GM23248 (cell line): ENCODE data around the gene DHFR2. TPM values are rescaled to one million over a fixed set of nuclear protein-coding genes. Genes with fewer than 3 reads are reported as not detected.
"Not testable (repeated sequence)": the region's sequence is repeated elsewhere in the genome, so short reads cannot be mapped to it uniquely, and the experiment has no call there.

Experiments used
- DNase-seq: peaks from one replicate; pipeline ENCODE4 v3.0.0-alpha.2; 2015
- H2AFZ ChIP-seq: fragments of 200-600 bp; sonication (generic); 2 replicates; pipeline ENCODE4 v1.6.1; 2016; ENCODE audit warnings: antibody characterized with exemption
- H3F3A ChIP-seq: fragments of 200-600 bp; sonication (generic); 2 replicates; pipeline ENCODE4 v1.6.1; 2016; ENCODE audit warnings: mild to moderate bottlenecking, antibody characterized with exemption, mixed run types; ENCODE audit not compliant: insufficient read depth
- H3K27ac ChIP-seq: fragments of 200-600 bp; sonication (generic); 2 replicates; pipeline ENCODE4 v1.5.1; 2016; ENCODE audit warnings: mild to moderate bottlenecking
- H3K27me3 ChIP-seq: fragments of 200-600 bp; sonication (generic); replicated peaks from 2 replicates; pipeline ENCODE4 v1.6.1; 2016; ENCODE audit warnings: mild to moderate bottlenecking; ENCODE audit not compliant: insufficient read depth
- H3K36me3 ChIP-seq: fragments of 200-600 bp; sonication (generic); 2 replicates; pipeline ENCODE4 v1.6.1; 2016; ENCODE audit warnings: low read depth, mild to moderate bottlenecking
- H3K4me1 ChIP-seq: fragments of 200-600 bp; sonication (generic); 2 replicates; pipeline ENCODE4 v1.6.1; 2016; ENCODE audit warnings: mild to moderate bottlenecking; ENCODE audit not compliant: insufficient read depth
- H3K4me2 ChIP-seq: fragments of 200-600 bp; sonication (generic); one replicate; pipeline ENCODE4 v1.6.1; 2016; ENCODE audit warnings: mild to moderate bottlenecking; ENCODE audit not compliant: unreplicated experiment
- H3K4me3 ChIP-seq: fragments of 200-600 bp; sonication (generic); 2 replicates; pipeline ENCODE4 v1.5.1; 2016; ENCODE audit warnings: mild to moderate bottlenecking
- H3K79me2 ChIP-seq: fragments of 200-600 bp; sonication (generic); 2 replicates; pipeline ENCODE4 v1.6.1; 2016; ENCODE audit warnings: mild to moderate bottlenecking; ENCODE audit not compliant: insufficient read depth
- H3K9ac ChIP-seq: fragments of 200-600 bp; sonication (generic); 2 replicates; pipeline ENCODE4 v1.6.1; 2016; ENCODE audit warnings: mild to moderate bottlenecking
- H3K9me2 ChIP-seq: fragments of 200-600 bp; sonication (generic); 2 replicates; pipeline ENCODE4 v1.6.1; 2016; ENCODE audit warnings: mixed run types, mild to moderate bottlenecking, moderate library complexity; ENCODE audit not compliant: insufficient read depth
- H3K9me3 ChIP-seq: fragments of 200-600 bp; sonication (generic); one replicate; pipeline ENCODE4 v1.6.1; 2017; ENCODE audit warnings: low read depth
- H4K20me1 ChIP-seq: fragments of 200-600 bp; sonication (generic); 2 replicates; pipeline ENCODE4 v1.6.0; 2016; ENCODE audit not compliant: insufficient read depth
- EZH2 ChIP-seq: fragments of 200-600 bp; sonication (generic); IDR thresholded peaks from 2 replicates; pipeline ENCODE4 v1.6.1; 2018; ENCODE audit warnings: antibody characterized with exemption, mild to moderate bottlenecking; ENCODE audit not compliant: insufficient read depth, poor library complexity, severe bottlenecking
- EZH2phosphoT487 ChIP-seq: fragments of 200-600 bp; sonication (generic); IDR thresholded peaks from 2 replicates; pipeline ENCODE4 v1.6.1; 2018; ENCODE audit warnings: antibody characterized with exemption, moderate library complexity, mild to moderate bottlenecking, low read depth; ENCODE audit not compliant: insufficient read depth
- WGBS, 2 experiments: methylation state at CpG; one replicate each; pipeline ENCODE4 v1.1.6; 2015 to 2017; ENCODE audit warnings: low lambda C conversion rate in 2 of 2, low coverage in 1 of 2; ENCODE audit errors: missing lambda C conversion rate in 2 of 2; 5-methylcytosine and 5-hydroxymethylcytosine counted together
- in situ Hi-C: fragments of 300-500 bp; cut with MboI; formaldehyde crosslinking; loops from 2 replicates; pipeline ENCODE4 v1.15.0; 2020
- polyA plus RNA-seq: library from polyadenylated mRNA; unstranded; fragments of >200 nt; fragmentation: Nextera tagmentation; extraction: Ambion mirVana; gene quantifications from 2 replicates; pipeline ENCODE4 v1.2.1, GENCODE V29; 2016
- total RNA-seq: library from RNA; depleted of rRNA; stranded (reverse); fragments of >200 nt; shearing (Covaris generic); gene quantifications from 2 replicates; pipeline ENCODE4 v1.2.3, GENCODE V29; 2014

The DHFR2 gene
- total and polyA plus RNA-seq, 2 experiments from 2014 or later = 3.9 to 4.1 TPM

- H3K4me3 ChIP-seq = no peak overlapping the region
- no peaks in the 10 kb centered on the region for H3K36me3 ChIP-seq
- TF ChIP-seq EZH2phosphoT487 (no peak), EZH2 (no peak)
- no peaks in the 10 kb centered on the region for H3K9me3 ChIP-seq
- peaks cover 22% of the 10 kb centered on the region; the same call in 1 of the 2 replicates for H3K79me2 ChIP-seq
- no peaks in the 10 kb centered on the region for H3K27me3 ChIP-seq
- no peak overlapping the region for H3K27ac ChIP-seq
- H2AFZ ChIP-seq = no peak overlapping the region
- in situ Hi-C loops = no loop called here
- H3K9ac ChIP-seq = no peak overlapping the region
- no peak for DNase-seq
- no peaks in the 10 kb centered on the region for H3K9me2 ChIP-seq
- no peak overlapping the region for H3K4me2 ChIP-seq
- H3K4me1 ChIP-seq = no peaks in the 10 kb centered on the region
- no peaks in the 10 kb centered on the region for H4K20me1 ChIP-seq
- H3F3A ChIP-seq = no peaks in the 10 kb centered on the region
- WGBS, 2 experiments = 95 to 96% methylated on average over 5 of the region's 5 CpGs
These were observed 19.2 kb upstream of the DHFR2 start for GRCh38 chr3:94081884-94082283.

- H3K4me3 ChIP-seq, H3K4me2 ChIP-seq, DNase-seq: not testable (repeated sequence)
These were observed 17.8 kb upstream of the DHFR2 start for GRCh38 chr3:94080552-94080951.

GRCh38 chr3:94076055-94076454 is 13.3 kb upstream of the DHFR2 start:
- in situ Hi-C loops = no loop called here
- peak overlapping the region; percentile 24; the same call in 1 of the 2 replicates for H3K27ac ChIP-seq
- no peak overlapping the region for H3K9ac ChIP-seq
- peaks cover 64% of the 10 kb centered on the region for H3K79me2 ChIP-seq
- no peaks in the 10 kb centered on the region for H3K9me3 ChIP-seq
- H3F3A ChIP-seq = peaks cover 10% of the 10 kb centered on the region; the same call in 1 of the 2 replicates
- no peak overlapping the region for H3K4me3 ChIP-seq
- peak; percentile 62 for DNase-seq
- no peak for TF ChIP-seq EZH2phosphoT487
- TF ChIP-seq EZH2 = no peak
- no peaks in the 10 kb centered on the region for H3K36me3 ChIP-seq
- H3K9me2 ChIP-seq = no peaks in the 10 kb centered on the region
- no peaks in the 10 kb centered on the region; the same call in 1 of the 2 replicates for H3K4me1 ChIP-seq
- no peaks in the 10 kb centered on the region for H3K27me3 ChIP-seq
- H3K4me2 ChIP-seq = no peak overlapping the region
- H4K20me1 ChIP-seq = no peaks in the 10 kb centered on the region
- WGBS, 2 experiments = 69 to 79% methylated on average over 3 of the region's 3 CpGs
- no peak overlapping the region for H2AFZ ChIP-seq

More at GRCh38 chr3:94080552-94080951, 17.8 kb upstream of the DHFR2 start:
- H3K27ac ChIP-seq, H3K9me3 ChIP-seq, H3K9me2 ChIP-seq, H4K20me1 ChIP-seq, in situ Hi-C loops, H3K9ac ChIP-seq, H3F3A ChIP-seq, H2AFZ ChIP-seq, H3K27me3 ChIP-seq, H3K4me1 ChIP-seq, H3K36me3 ChIP-seq: not testable (repeated sequence)
- WGBS, 2 experiments = 80 to 98% methylated on average over 5 of the region's 5 CpGs
- H3K79me2 ChIP-seq = peaks cover 23% of the 10 kb centered on the region

- H3F3A ChIP-seq = peaks cover 10% of the 10 kb centered on the region; the same call in 1 of the 2 replicates
- H3K9ac ChIP-seq = no peak overlapping the region
- no peak for DNase-seq
- no peaks in the 10 kb centered on the region for H3K9me3 ChIP-seq
- peaks cover 57% of the 10 kb centered on the region for H3K79me2 ChIP-seq
- TF ChIP-seq EZH2phosphoT487 (no peak), EZH2 (no peak)
- 81 to 88% methylated on average over 4 of the region's 4 CpGs for WGBS, 2 experiments
- H2AFZ ChIP-seq = no peak overlapping the region
- no peaks in the 10 kb centered on the region for H3K27me3 ChIP-seq
- H3K4me1 ChIP-seq = no peaks in the 10 kb centered on the region; the same call in none of the 2 replicates
- H3K4me3 ChIP-seq = no peak overlapping the region
- no peaks in the 10 kb centered on the region for H3K36me3 ChIP-seq
- H4K20me1 ChIP-seq = no peaks in the 10 kb centered on the region
- H3K9me2 ChIP-seq = no peaks in the 10 kb centered on the region
- no peak overlapping the region for H3K27ac ChIP-seq
- H3K4me2 ChIP-seq = no peak overlapping the region
- in situ Hi-C loops = no loop called here
These were observed 9.1 kb upstream of the DHFR2 start for GRCh38 chr3:94071713-94072284.
